ENCODE results near the gene ANKRD63. TPM values are rescaled to one million over a fixed set of nuclear protein-coding genes. Genes with fewer than 3 reads are reported as not detected.

ANKRD63 gene
- total RNA-seq, 1 experiment from 2014 or later = 0.46 TPM

- Histone ChIP-seq H4K91ac (ENCODE audit: insufficient read length, low read depth, low read length) (no peak overlapping the region), H4K20me1 (ENCODE audit: control insufficient read depth, insufficient read depth, insufficient read length) (no peaks in the 10 kb centered on the region), H3K79me1 (ENCODE audit: insufficient read depth, low read depth, low read length, poor library complexity, severe bottlenecking) (no peaks in the 10 kb centered on the region), H3K23me2 (ENCODE audit: insufficient read length, low read depth, low read length, poor library complexity, severe bottlenecking) (peaks cover 4% of the 10 kb centered on the region), H3K14ac (ENCODE audit: insufficient read depth, low read length) (no peak overlapping the region), H3K23ac (ENCODE audit: insufficient read length, low read depth, low read length) (no peak overlapping the region), H2BK15ac (ENCODE audit: low read depth, low read length) (no peak overlapping the region), H3K9ac (ENCODE audit: extremely low read depth, insufficient read length, low read length) (no peak overlapping the region), H3K4me1 (ENCODE audit: insufficient read depth, low read length) (peaks cover 5% of the 10 kb centered on the region), H4K8ac (replicated peaks; ENCODE audit: insufficient read length, low read depth, low read length) (no peak overlapping the region), H2AFZ (ENCODE audit: low read length) (no peak overlapping the region), H2BK12ac (ENCODE audit: insufficient read length, low read depth, low read length) (no peak overlapping the region), H3K56ac (ENCODE audit: insufficient read length, low read depth, low read length) (no peak overlapping the region), H3K18ac (ENCODE audit: insufficient read length, low read depth, low read length) (no peak overlapping the region), H2BK20ac (ENCODE audit: low read depth, low read length, poor library complexity, severe bottlenecking) (no peak overlapping the region), H3K79me2 (ENCODE audit: insufficient read depth, low read length) (no peaks in the 10 kb centered on the region), H2AK5ac (ENCODE audit: insufficient read length, low read length) (no peak overlapping the region), H3T11ph (ENCODE audit: low read length) (no peak overlapping the region), H3K9me3 (ENCODE audit: control insufficient read depth, low read depth, low read length) (no peaks in the 10 kb centered on the region), H3K4me2 (ENCODE audit: insufficient read depth, insufficient read length, low read length) (no peak overlapping the region), H2BK5ac (ENCODE audit: insufficient read length, low read length) (no peak overlapping the region), H3K4ac (ENCODE audit: low read depth, low read length) (no peak overlapping the region), H2BK120ac (ENCODE audit: low read depth, low read length, poor library complexity, severe bottlenecking) (no peak overlapping the region), H4K5ac (ENCODE audit: insufficient read length, low read depth, low read length) (no peak overlapping the region), H3K27ac (ENCODE audit: insufficient read length, low read depth, low read length) (no peak overlapping the region), H3K27me3 (ENCODE audit: insufficient read depth, low read length) (peaks cover 31% of the 10 kb centered on the region; the same call in 1 of the 2 replicates)
- Mint-ChIP-seq H3K27me3 (ENCODE audit: low read depth) (peaks cover 84% of the 10 kb centered on the region), H3K4me1 (peaks cover 38 to 47% of the 10 kb centered on the region in 2 experiments), H3K36me3 (ENCODE audit: insufficient read depth in 1 of 3, low read depth in 3 of 3) (no peaks in the 10 kb centered on the region; a peak in 2 of 7 replicates), H3K4me3 (no peak overlapping the region), H3K27ac (no peak overlapping the region), H3K9me3 (no peaks in the 10 kb centered on the region)
- no CpG with 5 or more reads among the region's 1 CpG for WGBS (ENCODE audit: extremely low coverage, insufficient read length, low lambda C conversion rate)
- no peak for DNase-seq
- no peak for TF ChIP-seq CTCF (conservative IDR thresholded peaks at IDR 0.05)
These were observed 2.7 kb upstream of the ANKRD63 start for GRCh38 chr15:40285554-40286011.
